ENCODE results near the gene GALNTL6. TPM values are rescaled to one million over a fixed set of nuclear protein-coding genes. Genes with fewer than 3 reads are reported as not detected.

The GALNTL6 gene
- total and polyA plus RNA-seq, 7 experiments from 2014 or later = not detected

GRCh38 chr4:172698256-172698655 lies 885.1 kb downstream of the GALNTL6 start:
- Mint-ChIP-seq H3K4me3 (no peak overlapping the region), H3K4me1 (no peaks in the 10 kb centered on the region), H3K27me3 (no peaks in the 10 kb centered on the region), H3K27ac (no peak overlapping the region), H3K9me3 (peaks cover 0 to 20% (median 5%) of the 10 kb centered on the region in 11 donors), H3K36me3 (no peaks in the 10 kb centered on the region)
- no peaks in the 10 kb centered on the region for H3K4me1 ChIP-seq (ENCODE audit: control insufficient read depth in 2 of 2, insufficient read depth in 2 of 2, low read length in 2 of 2)
- H3K27ac ChIP-seq (ENCODE audit: low read depth, low read length) = no peak overlapping the region
- H3K27me3 ChIP-seq (ENCODE audit: control insufficient read depth in 2 of 2, insufficient read depth in 2 of 2, low read length in 2 of 2) = no peaks in the 10 kb centered on the region
- POLR2A ChIA-PET = no interaction called here
- intact Hi-C loops (cut with micrococcal nuclease) = no loop called here
- CTCF ChIA-PET = no interaction called here
- H3K36me3 ChIP-seq (ENCODE audit: control insufficient read depth in 2 of 3, insufficient read depth in 3 of 3, low read length in 3 of 3) = no peaks in the 10 kb centered on the region
- no peak for DNase-seq
- no peak for ATAC-seq
- H3K4me3 ChIP-seq (ENCODE audit: low read length) = no peak overlapping the region
- H3K9me3 ChIP-seq (ENCODE audit: control insufficient read depth in 2 of 3, low read length in 3 of 3) = no peaks in the 10 kb centered on the region

GRCh38 chr4:172705565-172705964 lies 892.4 kb downstream of the GALNTL6 start:
- Histone ChIP-seq H3K27ac (ENCODE audit: low read depth, low read length) (no peak overlapping the region), H3K4me1 (ENCODE audit: control insufficient read depth in 2 of 2, insufficient read depth in 2 of 2, low read length in 2 of 2) (no peaks in the 10 kb centered on the region), H3K9me3 (ENCODE audit: control insufficient read depth in 2 of 3, low read length in 3 of 3) (peaks cover 0 to 14% (median 4%) of the 10 kb centered on the region in 3 experiments), H3K36me3 (ENCODE audit: control insufficient read depth in 2 of 3, insufficient read depth in 3 of 3, low read length in 3 of 3) (no peaks in the 10 kb centered on the region), H3K4me3 (ENCODE audit: low read length) (no peak overlapping the region), H3K27me3 (ENCODE audit: control insufficient read depth in 2 of 2, insufficient read depth in 2 of 2, low read length in 2 of 2) (no peaks in the 10 kb centered on the region)
- H3K36me3 Mint-ChIP-seq = peaks cover 0 to 3% (median 0%) of the 10 kb centered on the region in 5 donors
- no peaks in the 10 kb centered on the region for H3K4me1 Mint-ChIP-seq
- no peak overlapping the region for H3K27ac Mint-ChIP-seq
- DNase-seq (no peak), ATAC-seq (no peak)
- ChIA-PET POLR2A (no interaction called here), CTCF (no interaction called here)
- H3K4me3 Mint-ChIP-seq = no peak overlapping the region
- peaks cover 6 to 45% (median 14%) of the 10 kb centered on the region in 11 donors for H3K9me3 Mint-ChIP-seq
- intact Hi-C loops (cut with micrococcal nuclease) = no loop called here
- H3K27me3 Mint-ChIP-seq = no peaks in the 10 kb centered on the region

- Histone ChIP-seq H3K4me3 (ENCODE audit: low read length) (no peak overlapping the region), H3K36me3 (ENCODE audit: control insufficient read depth in 2 of 3, insufficient read depth in 3 of 3, low read length in 3 of 3) (no peaks in the 10 kb centered on the region), H3K9me3 (ENCODE audit: control insufficient read depth in 2 of 3, low read length in 3 of 3) (peaks cover 0 to 14% (median 4%) of the 10 kb centered on the region in 3 experiments), H3K27ac (ENCODE audit: low read depth, low read length) (no peak overlapping the region), H3K27me3 (ENCODE audit: control insufficient read depth in 2 of 2, insufficient read depth in 2 of 2, low read length in 2 of 2) (no peaks in the 10 kb centered on the region), H3K4me1 (ENCODE audit: control insufficient read depth in 2 of 2, insufficient read depth in 2 of 2, low read length in 2 of 2) (no peaks in the 10 kb centered on the region)
- H3K27ac Mint-ChIP-seq = no peak overlapping the region
- ChIA-PET POLR2A (no interaction called here), CTCF (no interaction called here)
- intact Hi-C loops (cut with micrococcal nuclease) = no loop called here
- DNase-seq (no peak), ATAC-seq (no peak)
- no peaks in the 10 kb centered on the region for H3K4me1 Mint-ChIP-seq
- no peak overlapping the region for H3K4me3 Mint-ChIP-seq
- peaks cover 7 to 45% (median 14%) of the 10 kb centered on the region in 11 donors for H3K9me3 Mint-ChIP-seq
- H3K36me3 Mint-ChIP-seq = peaks cover 0 to 3% (median 0%) of the 10 kb centered on the region in 5 donors
- no peaks in the 10 kb centered on the region for H3K27me3 Mint-ChIP-seq
These were observed 892.8 kb downstream of the GALNTL6 start for GRCh38 chr4:172706000-172706399.

DNA sequence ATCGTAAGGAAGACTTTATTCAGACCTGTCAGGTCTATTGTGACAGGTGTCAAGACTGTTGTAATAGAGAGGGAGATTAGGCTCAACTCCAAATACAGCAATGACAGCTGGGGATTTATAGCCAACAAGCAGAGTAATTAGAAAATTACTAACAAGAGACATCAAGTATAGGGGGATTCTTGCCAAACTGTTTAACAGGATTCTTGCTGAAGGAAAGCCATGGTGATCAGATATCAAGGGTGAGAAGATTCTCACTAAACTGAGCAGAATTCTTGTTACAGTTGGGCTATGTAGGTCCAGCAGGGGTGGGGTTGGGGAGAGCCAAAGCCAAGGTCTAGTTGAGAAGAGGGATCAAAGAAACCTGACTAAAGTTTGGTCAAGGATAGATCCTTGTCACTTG lies 894.4 kb downstream of the GALNTL6 start:
- POLR2A ChIA-PET = no interaction called here
- intact Hi-C loops (cut with micrococcal nuclease) = no loop called here
- H3K4me3 Mint-ChIP-seq = no peak overlapping the region
- CTCF ChIA-PET = no interaction called here
- H3K27ac Mint-ChIP-seq = no peak overlapping the region
- Histone ChIP-seq H3K27ac (ENCODE audit: low read depth, low read length) (no peak overlapping the region), H3K36me3 (ENCODE audit: control insufficient read depth in 2 of 3, insufficient read depth in 3 of 3, low read length in 3 of 3) (no peaks in the 10 kb centered on the region), H3K4me1 (ENCODE audit: control insufficient read depth in 2 of 2, insufficient read depth in 2 of 2, low read length in 2 of 2) (no peaks in the 10 kb centered on the region), H3K9me3 (ENCODE audit: control insufficient read depth in 2 of 3, low read length in 3 of 3) (peaks cover 0 to 14% (median 4%) of the 10 kb centered on the region in 3 experiments), H3K27me3 (ENCODE audit: control insufficient read depth in 2 of 2, insufficient read depth in 2 of 2, low read length in 2 of 2) (no peaks in the 10 kb centered on the region), H3K4me3 (ENCODE audit: low read length) (no peak overlapping the region)
- peaks cover 0 to 3% (median 0%) of the 10 kb centered on the region in 5 donors for H3K36me3 Mint-ChIP-seq
- no peak for DNase-seq
- peaks cover 9 to 48% (median 14%) of the 10 kb centered on the region in 11 donors for H3K9me3 Mint-ChIP-seq
- ATAC-seq = no peak
- H3K4me1 Mint-ChIP-seq = no peaks in the 10 kb centered on the region
- H3K27me3 Mint-ChIP-seq = no peaks in the 10 kb centered on the region

DNA sequence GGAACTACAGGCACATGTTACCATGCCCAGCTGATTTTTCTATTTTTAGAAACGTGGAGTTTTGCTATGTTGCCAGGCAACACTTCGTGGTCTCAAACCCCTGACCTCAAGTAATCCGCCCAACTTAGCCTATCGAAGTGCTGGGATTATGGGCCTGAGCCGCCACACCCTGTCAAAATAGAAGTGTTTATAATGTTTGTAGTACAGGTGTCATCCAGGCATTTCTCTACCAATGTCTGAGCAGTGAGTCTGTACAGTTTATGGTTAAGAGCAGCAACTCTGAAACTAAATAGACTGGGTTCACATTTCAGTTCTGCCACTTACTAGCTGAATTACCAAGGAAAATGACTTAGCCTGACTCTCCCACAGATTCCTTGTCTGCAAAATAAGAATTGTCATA lies 895.0 kb downstream of the GALNTL6 start:
- peaks cover 0 to 3% (median 0%) of the 10 kb centered on the region in 5 donors for H3K36me3 Mint-ChIP-seq
- CTCF ChIA-PET = no interaction called here
- ATAC-seq (no peak), DNase-seq (no peak)
- no peak overlapping the region for H3K4me3 ChIP-seq (ENCODE audit: low read length)
- POLR2A ChIA-PET = no interaction called here
- peaks cover 0 to 14% (median 4%) of the 10 kb centered on the region in 3 experiments for H3K9me3 ChIP-seq (ENCODE audit: control insufficient read depth in 2 of 3, low read length in 3 of 3)
- intact Hi-C loops (cut with micrococcal nuclease) = no loop called here
- H3K27me3 Mint-ChIP-seq = no peaks in the 10 kb centered on the region
- no peak overlapping the region for H3K4me3 Mint-ChIP-seq
- H3K4me1 ChIP-seq (ENCODE audit: control insufficient read depth in 2 of 2, insufficient read depth in 2 of 2, low read length in 2 of 2) = no peaks in the 10 kb centered on the region
- H3K27me3 ChIP-seq (ENCODE audit: control insufficient read depth in 2 of 2, insufficient read depth in 2 of 2, low read length in 2 of 2) = no peaks in the 10 kb centered on the region
- H3K27ac Mint-ChIP-seq = no peak overlapping the region
- H3K36me3 ChIP-seq (ENCODE audit: control insufficient read depth in 2 of 3, insufficient read depth in 3 of 3, low read length in 3 of 3) = no peaks in the 10 kb centered on the region
- peaks cover 9 to 51% (median 14%) of the 10 kb centered on the region in 11 donors for H3K9me3 Mint-ChIP-seq
- H3K27ac ChIP-seq (ENCODE audit: low read depth, low read length) = no peak overlapping the region
- H3K4me1 Mint-ChIP-seq = no peaks in the 10 kb centered on the region

- H3K27me3 ChIP-seq (ENCODE audit: control insufficient read depth in 2 of 2, insufficient read depth in 2 of 2, low read length in 2 of 2) = no peaks in the 10 kb centered on the region
- H3K36me3 ChIP-seq (ENCODE audit: control insufficient read depth in 2 of 3, insufficient read depth in 3 of 3, low read length in 3 of 3) = no peaks in the 10 kb centered on the region
- DNase-seq (no peak), ATAC-seq (no peak)
- Mint-ChIP-seq H3K4me1 (no peaks in the 10 kb centered on the region), H3K36me3 (peaks cover 0 to 3% (median 0%) of the 10 kb centered on the region in 5 donors), H3K27ac (no peak overlapping the region), H3K4me3 (no peak overlapping the region), H3K27me3 (no peaks in the 10 kb centered on the region), H3K9me3 (peaks cover 0 to 39% (median 14%) of the 10 kb centered on the region in 11 donors)
- H3K4me1 ChIP-seq (ENCODE audit: control insufficient read depth in 2 of 2, insufficient read depth in 2 of 2, low read length in 2 of 2) = no peaks in the 10 kb centered on the region
- ChIA-PET POLR2A (no interaction called here), CTCF (no interaction called here)
- intact Hi-C loops (cut with micrococcal nuclease) = no loop called here
- H3K4me3 ChIP-seq (ENCODE audit: low read length) = no peak overlapping the region
- no peak overlapping the region for H3K27ac ChIP-seq (ENCODE audit: low read depth, low read length)
- peaks cover 0 to 14% (median 4%) of the 10 kb centered on the region in 3 experiments for H3K9me3 ChIP-seq (ENCODE audit: control insufficient read depth in 2 of 3, low read length in 3 of 3)
These were observed 896.2 kb downstream of the GALNTL6 start for GRCh38 chr4:172709376-172709775.

DNA sequence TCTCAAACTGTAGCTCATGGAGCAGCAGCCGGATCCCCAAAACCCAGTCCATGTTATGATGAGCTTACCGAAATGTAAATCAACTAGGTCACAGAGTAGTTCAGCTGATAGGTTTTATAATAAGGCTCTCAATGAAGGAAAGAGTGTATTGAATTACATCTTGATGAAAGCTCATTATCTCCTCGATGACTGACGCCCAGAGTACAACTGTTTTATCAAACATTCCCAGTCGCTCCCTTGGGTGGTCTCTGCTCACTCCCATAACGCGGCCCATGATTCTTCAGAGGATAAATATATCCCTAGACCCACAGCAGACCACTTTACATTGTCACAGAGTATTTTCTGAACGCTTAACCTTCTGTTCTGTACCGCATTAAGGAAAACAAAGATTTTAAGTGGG lies 903.1 kb downstream of the GALNTL6 start:
- Histone ChIP-seq H3K27me3 (ENCODE audit: control insufficient read depth in 2 of 2, insufficient read depth in 2 of 2, low read length in 2 of 2) (no peaks in the 10 kb centered on the region), H3K9me3 (ENCODE audit: control insufficient read depth in 2 of 3, low read length in 3 of 3) (no peaks in the 10 kb centered on the region), H3K27ac (ENCODE audit: low read depth, low read length) (no peak overlapping the region), H3K4me1 (ENCODE audit: control insufficient read depth in 2 of 2, insufficient read depth in 2 of 2, low read length in 2 of 2) (no peaks in the 10 kb centered on the region), H3K36me3 (ENCODE audit: control insufficient read depth in 2 of 3, insufficient read depth in 3 of 3, low read length in 3 of 3) (no peaks in the 10 kb centered on the region), H3K4me3 (ENCODE audit: low read length) (no peak overlapping the region)
- no peaks in the 10 kb centered on the region for H3K36me3 Mint-ChIP-seq
- CTCF ChIA-PET = no interaction called here
- intact Hi-C loops (cut with micrococcal nuclease) = no loop called here
- H3K27me3 Mint-ChIP-seq = no peaks in the 10 kb centered on the region
- DNase-seq (no peak), ATAC-seq (no peak)
- POLR2A ChIA-PET = no interaction called here
- no peak overlapping the region for H3K27ac Mint-ChIP-seq
- no peak overlapping the region for H3K4me3 Mint-ChIP-seq
- H3K9me3 Mint-ChIP-seq = peaks cover 0 to 13% (median under 1%) of the 10 kb centered on the region in 11 donors
- H3K4me1 Mint-ChIP-seq = no peaks in the 10 kb centered on the region

Data from naive thymus-derived CD4-positive, alpha-beta T cell (primary cell).